Mammary epithelial cell (primary cell): ENCODE measurements around the gene IVL.

Experiments
- CTCF ChIP-seq, 2 donors: IDR thresholded peaks in 1 of 2; conservative IDR thresholded peaks in 1 of 2; 2 replicates each; pipeline ENCODE4 v1.5.1; 2011 to 2012; ENCODE audit warnings: inconsistent platforms in 2 of 2, low read length in 2 of 2, mild to moderate bottlenecking in 2 of 2, control low read depth in 1 of 2, low read depth in 1 of 2; ENCODE audit not compliant: insufficient read depth in 1 of 2; ENCODE audit errors: extremely low read depth in 1 of 2
- EZH2 ChIP-seq: IDR thresholded peaks from 2 replicates; pipeline ENCODE4 v1.6.1; 2012; ENCODE audit warnings: low read length, inconsistent platforms, borderline replicate concordance

DNA sequence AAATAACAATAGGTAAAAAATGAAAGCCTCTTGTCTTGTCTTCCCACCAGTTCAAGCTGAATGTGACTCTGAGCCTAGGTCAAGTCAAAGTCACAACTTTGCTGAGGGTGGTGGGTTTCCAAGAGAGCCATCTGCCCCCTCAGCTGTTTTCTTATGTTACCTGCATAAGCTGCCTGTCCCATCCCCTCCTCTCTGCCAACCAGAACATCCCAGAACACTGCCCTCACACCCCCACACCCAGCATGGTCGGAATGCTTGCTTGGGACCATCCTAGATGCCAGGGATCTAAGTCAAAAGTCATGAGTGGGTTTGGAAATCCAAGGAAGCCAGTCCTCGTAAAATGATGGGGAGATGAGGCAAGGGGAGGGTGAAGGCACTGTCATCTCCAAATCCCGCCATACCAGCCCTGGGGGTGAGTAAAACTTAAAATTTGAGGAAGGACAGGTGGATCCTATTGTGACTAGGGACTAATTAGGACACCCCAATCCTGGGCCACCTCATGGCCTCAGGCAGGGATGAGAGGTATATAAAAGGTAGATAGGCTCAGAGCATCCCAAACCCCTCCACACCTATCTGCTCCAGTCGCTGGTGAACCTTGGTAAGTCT, 38.4 kb downstream of the IVL start, which contains the start of gene SPRR5:
- TF ChIP-seq CTCF (conservative IDR thresholded peaks at IDR 0.05 in 1 of 2, IDR thresholded peaks at IDR 0.05 in 1 of 2; ENCODE audit: extremely low read depth in 1 of 2, insufficient read depth in 1 of 2, low read depth in 1 of 2, low read length in 2 of 2) (no peak), EZH2 (no peak)
